SHP77 (cell line): ENCODE results near the gene EDN1.
"Not testable (repeated sequence)": the region's sequence is repeated elsewhere in the genome, so short reads cannot be mapped to it uniquely, and the experiment has no call there.

Source experiments
- DNase-seq, 2 experiments: peaks; one replicate each; lab custom pipeline; 2025; lab: John Stamatoyannopoulos, UW

The EDN1 gene

GRCh38 chr6:12294851-12295536, 4.8 kb downstream of the EDN1 start:
- DNase-seq = no peak

DNA sequence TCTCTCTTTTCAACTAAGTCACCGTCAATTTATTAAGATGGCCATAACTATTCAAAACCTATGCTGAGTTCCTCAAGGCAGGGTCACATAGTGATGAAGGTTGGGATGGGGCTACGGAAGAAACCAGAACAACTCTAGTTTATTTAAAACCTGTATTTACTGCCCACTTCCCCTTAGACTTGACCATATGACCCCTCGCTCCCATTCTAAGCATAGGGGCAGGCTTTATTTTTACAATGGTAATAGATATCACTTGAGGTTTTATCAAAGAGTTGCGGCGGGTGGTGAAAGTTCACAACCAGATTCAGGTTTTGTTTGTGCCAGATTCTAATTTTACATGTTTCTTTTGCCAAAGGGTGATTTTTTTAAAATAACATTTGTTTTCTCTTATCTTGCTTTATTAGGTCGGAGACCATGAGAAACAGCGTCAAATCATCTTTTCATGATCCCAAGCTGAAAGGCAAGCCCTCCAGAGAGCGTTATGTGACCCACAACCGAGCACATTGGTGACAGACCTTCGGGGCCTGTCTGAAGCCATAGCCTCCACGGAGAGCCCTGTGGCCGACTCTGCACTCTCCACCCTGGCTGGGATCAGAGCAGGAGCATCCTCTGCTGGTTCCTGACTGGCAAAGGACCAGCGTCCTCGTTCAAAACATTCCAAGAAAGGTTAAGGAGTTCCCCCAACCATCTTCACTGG, 5.5 kb downstream of the EDN1 start:
- no peak for DNase-seq

DNA sequence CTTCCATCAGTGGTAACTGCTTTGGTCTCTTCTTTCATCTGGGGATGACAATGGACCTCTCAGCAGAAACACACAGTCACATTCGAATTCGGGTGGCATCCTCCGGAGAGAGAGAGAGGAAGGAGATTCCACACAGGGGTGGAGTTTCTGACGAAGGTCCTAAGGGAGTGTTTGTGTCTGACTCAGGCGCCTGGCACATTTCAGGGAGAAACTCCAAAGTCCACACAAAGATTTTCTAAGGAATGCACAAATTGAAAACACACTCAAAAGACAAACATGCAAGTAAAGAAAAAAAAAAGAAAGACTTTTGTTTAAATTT, 6.1 kb downstream of the EDN1 start:
- DNase-seq = no peak

DNA sequence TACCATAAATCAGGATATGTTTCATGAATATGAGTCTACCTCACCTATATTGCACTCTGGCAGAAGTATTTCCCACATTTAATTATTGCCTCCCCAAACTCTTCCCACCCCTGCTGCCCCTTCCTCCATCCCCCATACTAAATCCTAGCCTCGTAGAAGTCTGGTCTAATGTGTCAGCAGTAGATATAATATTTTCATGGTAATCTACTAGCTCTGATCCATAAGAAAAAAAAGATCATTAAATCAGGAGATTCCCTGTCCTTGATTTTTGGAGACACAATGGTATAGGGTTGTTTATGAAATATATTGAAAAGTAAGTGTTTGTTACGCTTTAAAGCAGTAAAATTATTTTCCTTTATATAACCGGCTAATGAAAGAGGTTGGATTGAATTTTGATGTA, 6.4 kb downstream of the EDN1 start:
- no peak for DNase-seq

GRCh38 chr6:12297363-12298016, 7.3 kb downstream of the EDN1 start:
- no peak for DNase-seq

GRCh38 chr6:12298017-12298978, 8.1 kb downstream of the EDN1 start:
- no peak for DNase-seq

GRCh38 chr6:12298995-12299394, 8.8 kb downstream of the EDN1 start:
- DNase-seq = no peak

- no peak for DNase-seq
These were observed 10.9 kb downstream of the EDN1 start for GRCh38 chr6:12301018-12301417.

DNA sequence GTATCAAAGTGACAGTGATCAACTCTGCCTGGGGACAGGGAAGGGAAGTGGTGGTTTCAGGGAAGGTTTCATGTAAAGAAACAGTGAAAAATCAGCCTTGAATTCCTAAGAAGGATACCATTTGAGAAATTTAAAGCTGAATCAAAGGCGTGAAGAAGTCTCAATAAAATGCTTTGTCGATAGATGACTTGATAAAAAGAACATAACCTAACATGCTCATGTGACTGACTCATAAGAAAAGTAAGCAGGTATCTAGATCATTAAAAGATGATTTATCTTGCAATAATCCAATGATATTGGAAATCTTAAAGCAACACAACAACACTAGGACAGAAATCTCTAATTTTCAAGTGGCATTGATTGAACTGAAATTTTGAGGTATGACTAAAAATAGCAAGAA, 14.3 kb downstream of the EDN1 start:
- DNase-seq = no peak

GRCh38 chr6:12309070-12309469, 18.9 kb downstream of the EDN1 start:
- no peak for DNase-seq

DNA sequence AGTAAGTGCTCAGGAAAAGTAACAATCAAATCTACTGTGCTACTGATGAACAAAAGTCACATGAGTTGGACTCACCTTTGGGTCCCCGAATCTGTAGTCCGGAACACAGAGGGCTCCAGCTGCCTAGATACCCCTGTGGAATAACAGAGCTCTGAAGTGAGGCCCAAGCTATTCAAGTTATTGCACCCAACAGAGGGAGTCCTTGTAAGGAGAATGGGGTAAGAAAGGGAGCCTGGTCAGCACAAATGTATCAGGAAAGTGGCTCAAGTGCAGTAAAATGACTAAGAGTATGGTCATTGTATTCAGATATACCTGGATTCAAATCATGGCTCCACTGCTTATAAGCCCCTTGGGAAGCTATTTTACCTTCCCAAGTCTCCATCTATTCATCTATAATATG, 20.9 kb downstream of the EDN1 start:
- no peak for DNase-seq

- no peak for DNase-seq
These were observed 22.6 kb downstream of the EDN1 start for GRCh38 chr6:12312736-12313135.

DNA sequence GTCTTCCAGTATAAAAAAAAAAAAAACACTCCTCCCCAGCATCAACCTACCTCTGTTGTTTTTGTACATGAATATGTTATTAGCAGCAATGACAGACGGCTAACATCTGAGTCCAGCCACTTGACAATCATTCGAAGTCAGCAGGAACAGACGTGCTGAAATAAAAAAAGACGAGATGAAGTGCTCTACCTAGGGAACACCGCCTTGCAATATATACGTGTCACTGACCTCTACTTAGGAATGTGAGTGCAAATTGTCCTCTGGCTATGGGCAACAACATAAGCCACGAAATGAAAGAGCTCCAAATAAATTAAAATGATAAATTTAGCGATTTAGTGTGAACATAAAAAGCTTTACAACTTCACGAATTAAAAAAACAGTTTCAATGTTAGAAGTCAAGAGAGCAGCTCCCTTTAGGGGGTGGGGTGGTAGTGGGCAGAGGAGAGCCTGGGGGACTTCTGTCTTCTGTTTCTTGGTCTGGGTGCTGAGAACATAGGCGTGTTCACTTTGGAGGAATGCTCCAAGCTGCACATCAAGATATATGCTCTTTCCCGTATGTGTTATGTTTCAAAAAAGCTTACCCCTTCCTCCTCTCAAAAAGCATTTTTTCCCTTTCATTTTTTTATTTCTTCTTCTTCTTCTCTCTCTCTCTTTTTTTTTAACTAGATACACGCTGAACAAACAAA, 23.3 kb downstream of the EDN1 start:
- DNase-seq = no peak

DNA sequence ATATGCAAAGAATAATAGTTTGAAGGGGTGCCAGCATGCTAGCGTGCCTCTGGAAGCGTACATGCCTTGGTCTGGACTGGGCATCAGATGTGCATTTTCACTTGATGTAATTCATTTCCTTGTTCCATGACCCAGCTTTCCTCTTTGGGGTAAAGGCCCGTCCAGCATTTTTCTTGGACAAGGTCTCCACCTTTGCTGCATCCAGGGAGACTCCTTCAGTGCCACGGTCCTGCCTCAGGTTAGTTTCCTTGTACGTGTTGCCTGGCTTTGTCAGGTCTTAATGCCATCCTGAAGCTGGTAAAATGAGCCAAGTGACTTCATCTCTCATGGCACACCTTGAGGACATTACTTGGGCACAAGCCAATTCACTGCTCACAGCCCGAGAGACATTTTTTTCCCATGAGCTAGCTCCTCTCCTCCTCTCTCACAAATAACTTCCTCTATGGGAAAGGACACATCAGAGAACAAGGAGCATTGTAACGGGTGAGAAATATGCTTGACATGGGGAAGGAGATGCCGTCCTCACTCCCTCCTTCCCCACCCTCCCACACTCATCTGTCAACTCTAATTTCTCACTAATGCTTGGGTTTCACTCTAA, 23.9 kb downstream of the EDN1 start:
- DNase-seq = no peak

DNA sequence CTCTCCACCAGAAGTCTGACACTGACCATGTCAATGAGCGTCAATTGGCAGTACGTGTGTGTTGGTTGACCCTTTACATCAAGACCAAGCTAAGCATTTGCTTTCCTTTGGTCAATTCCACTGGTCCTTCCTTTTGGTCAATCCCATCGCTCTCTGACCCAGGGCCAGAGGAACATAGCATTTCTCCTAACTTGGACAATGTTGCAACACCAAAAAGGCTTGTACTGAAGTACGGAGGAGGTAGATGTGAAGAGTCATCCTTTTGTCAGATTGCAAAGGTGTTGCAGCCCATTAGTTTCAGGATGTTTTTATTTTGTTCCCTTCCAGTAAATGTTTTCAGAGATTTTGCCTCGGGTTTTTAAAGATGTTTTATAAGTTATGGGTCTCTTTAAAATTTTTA, 24.6 kb downstream of the EDN1 start:
- DNase-seq = no peak

- DNase-seq = no peak
These were observed 25.3 kb downstream of the EDN1 start for GRCh38 chr6:12315292-12316081.

DNA sequence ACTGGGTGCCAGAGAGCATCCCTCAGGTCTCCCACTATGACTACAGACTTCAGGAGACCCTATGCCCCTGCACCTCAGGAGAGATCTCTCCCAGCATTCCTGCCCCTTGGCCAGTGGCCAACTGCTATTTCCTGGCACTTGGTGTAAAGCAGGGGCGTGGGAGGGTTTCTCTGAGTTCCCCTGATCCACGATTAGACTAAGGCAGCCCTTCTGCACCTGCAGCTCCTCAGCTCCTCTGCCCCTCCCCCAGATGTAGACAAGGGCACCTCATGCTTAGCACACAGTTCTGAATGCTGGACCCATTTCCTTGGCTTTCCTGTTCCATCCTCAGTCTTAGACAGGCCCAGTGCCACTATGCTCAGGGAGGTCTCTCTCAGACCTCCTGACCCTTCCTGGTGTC, 28.6 kb downstream of the EDN1 start:
- no peak for DNase-seq

DNA sequence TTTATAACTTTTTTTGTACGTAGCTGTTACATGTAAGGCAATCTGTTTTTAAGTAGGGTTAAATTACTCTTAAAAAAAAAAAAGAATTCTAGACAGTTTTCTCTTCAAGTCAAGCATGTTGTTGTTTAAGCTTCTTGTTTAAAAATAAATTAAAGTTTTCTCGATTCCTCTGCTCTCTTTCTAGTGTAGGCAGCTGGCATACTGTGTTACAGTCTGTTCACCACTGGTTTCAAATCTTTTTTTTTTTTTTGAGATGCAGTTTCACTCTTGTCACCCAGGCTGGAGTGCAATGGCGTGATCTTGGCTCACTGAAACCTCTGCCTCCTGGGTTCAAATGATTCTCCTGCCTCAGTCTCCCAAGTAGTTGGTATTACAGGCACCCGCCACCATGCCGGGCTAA, 29.9 kb downstream of the EDN1 start:
- DNase-seq = not testable (repeated sequence)

DNA sequence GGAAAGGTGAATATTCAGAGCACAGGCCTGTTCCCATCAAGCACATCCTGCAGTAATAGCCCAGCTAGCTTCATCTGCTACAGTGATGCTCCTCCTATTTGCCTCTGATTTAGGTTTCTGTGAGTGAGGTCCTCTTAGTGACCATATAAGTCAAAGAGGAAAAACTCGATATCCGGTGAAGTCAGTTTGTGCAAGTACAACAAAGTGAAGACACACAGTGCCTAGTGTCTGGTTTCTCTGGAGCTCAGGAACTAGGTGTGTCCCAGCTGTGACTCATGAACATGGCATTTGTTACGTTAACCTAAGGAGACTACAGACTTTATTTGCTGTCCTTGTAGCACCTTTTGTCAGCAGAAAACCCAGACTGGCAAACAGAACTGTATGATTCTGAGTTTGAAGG, 33.9 kb downstream of the EDN1 start:
- DNase-seq = no peak

DNA sequence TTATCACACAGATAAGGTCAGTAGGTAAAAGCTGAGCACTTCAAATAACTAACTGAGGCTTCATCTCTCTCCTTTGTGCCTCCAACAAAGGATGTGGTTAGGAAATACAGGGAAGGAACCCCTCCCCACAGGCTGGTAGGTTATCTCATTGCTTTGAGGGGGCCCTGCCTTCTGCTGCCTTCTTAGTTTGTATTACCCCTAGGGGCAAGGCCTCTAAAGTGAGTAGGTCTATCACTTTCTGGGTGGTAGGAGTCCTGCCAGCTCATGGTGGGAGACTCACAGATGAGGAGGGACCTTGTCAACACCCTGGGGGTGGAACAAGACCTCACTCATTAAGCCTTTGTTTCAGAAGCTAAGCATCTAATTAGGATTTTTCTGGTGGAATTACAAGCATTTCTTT, 34.6 kb downstream of the EDN1 start:
- DNase-seq = no peak

DNA sequence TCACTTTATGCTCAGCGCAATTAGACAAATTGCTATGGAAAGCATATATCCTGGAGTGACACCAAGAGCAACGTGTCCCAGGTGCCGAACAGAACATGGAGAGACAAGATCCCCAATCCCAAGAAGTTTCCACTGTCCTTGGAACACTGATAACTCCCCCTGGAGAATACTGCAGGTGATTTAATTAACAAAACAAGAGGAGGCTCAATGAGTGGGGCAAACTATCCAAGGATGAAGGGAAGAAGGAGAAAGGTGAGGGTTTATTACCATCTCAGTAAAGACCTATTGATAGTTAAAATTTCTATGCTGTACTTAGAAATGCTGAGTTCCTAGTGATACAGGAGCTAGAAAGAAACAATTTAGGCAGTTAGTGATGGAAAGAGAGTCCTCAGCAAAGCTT, 35.7 kb downstream of the EDN1 start:
- no peak for DNase-seq
